Tibial nerve (tissue), 4 donors: ENCODE data around the gene ST8SIA6. TPM values are rescaled to one million over a fixed set of nuclear protein-coding genes. Genes with fewer than 3 reads are reported as not detected.

ENCODE experiments used
- DNase-seq, 2 donors: peaks; one replicate each; pipeline ENCODE4 v3.0.0-alpha.2; 2019; ENCODE audit warnings: low spot score in 2 of 2
- H3K27ac ChIP-seq, 4 donors: fragments of 200-600 bp; sonication (generic) in 3 of 4; one replicate each; pipeline ENCODE4 v1.5.1; 2017 to 2019; ENCODE audit warnings: mild to moderate bottlenecking in 1 of 4
- H3K27me3 ChIP-seq, 2 donors: fragments of 200-600 bp; sonication (generic) in 1 of 2; one replicate each; pipeline versions ENCODE4 v1.5.1 to v1.6.0; 2017 to 2019
- H3K36me3 ChIP-seq, 3 donors: fragments of 200-600 bp; sonication (generic); one replicate each; pipeline ENCODE4 v1.5.1; 2018 to 2019
- H3K4me1 ChIP-seq, 4 donors: fragments of 200-600 bp; sonication (generic) in 3 of 4; one replicate each; pipeline ENCODE4 v1.5.1; 2017 to 2019
- H3K4me3 ChIP-seq, 4 donors: fragments of 200-600 bp; sonication (generic) in 3 of 4; one replicate each; pipeline ENCODE4 v1.5.1; 2017 to 2019; ENCODE audit warnings: mild to moderate bottlenecking in 1 of 4, moderate library complexity in 1 of 4
- H3K9me3 ChIP-seq, 4 donors: fragments of 200-600 bp; sonication (generic) in 3 of 4; one replicate each; pipeline ENCODE4 v1.5.1; 2017 to 2019
- EP300 ChIP-seq, 2 donors: sonication (generic); formaldehyde crosslinking; IDR thresholded peaks; one replicate each; pipeline ENCODE4 v1.6.1; 2017; ENCODE audit warnings: antibody characterized with exemption in 2 of 2, mild to moderate bottlenecking in 1 of 2
- POLR2A ChIP-seq, 2 donors: fragments of 450-650 bp; IDR thresholded peaks; one replicate each; pipeline ENCODE4 v1.6.1; 2017; ENCODE audit warnings: antibody characterized with exemption in 2 of 2, mild to moderate bottlenecking in 2 of 2, moderate library complexity in 2 of 2
- WGBS, 2 donors: methylation state at CpG; one replicate each; pipeline ENCODE4 v1.1.5; 2018; 5-methylcytosine and 5-hydroxymethylcytosine counted together
- total RNA-seq, 4 donors: library from RNA; depleted of rRNA; stranded (reverse); fragments of >200 nt; gene quantifications; one replicate each; pipeline ENCODE4 v1.1.0, GENCODE V29; 2016
- TF ChIP-seq, protein P1 (sequence below), 5 experiments: fragments of 200-600 bp in 3 of 5; fragments of 450-650 bp in 2 of 5; sonication (generic) in 3 of 5; IDR thresholded peaks; one replicate each; pipeline ENCODE4 v1.5.1; 2016 to 2019; ENCODE audit warnings: antibody characterized with exemption in 5 of 5, mild to moderate bottlenecking in 3 of 5, moderate library complexity in 2 of 5

Gene ST8SIA6
- total RNA-seq, 4 donors from 2014 or later = 1.9 to 4.2 (median 3.5) TPM

DNA sequence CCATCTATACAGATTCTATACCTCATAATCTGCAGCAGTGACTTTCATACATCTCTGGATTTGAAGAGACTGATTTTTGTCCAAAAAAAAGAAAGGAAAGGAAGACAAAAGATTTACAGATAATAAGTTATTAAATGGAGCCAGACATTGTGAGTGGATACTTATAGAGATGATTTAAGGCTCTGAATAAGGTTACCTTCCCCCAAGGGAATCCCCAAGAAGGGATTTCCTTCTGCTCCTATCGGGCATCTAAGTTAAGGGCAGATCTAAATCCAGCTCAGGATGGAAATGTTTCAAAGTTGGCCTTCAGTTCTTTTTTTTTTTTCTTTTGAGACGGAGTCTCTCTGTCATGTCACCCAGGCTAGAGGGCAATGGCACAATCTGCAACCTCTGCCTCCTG is 97.6 kb downstream of the ST8SIA6 start:
- Histone ChIP-seq H3K27me3 (no peaks in the 10 kb centered on the region), H3K4me1 (no peaks in the 10 kb centered on the region), H3K36me3 (no peaks in the 10 kb centered on the region), H3K9me3 (no peaks in the 10 kb centered on the region), H3K27ac (no peak overlapping the region), H3K4me3 (no peak overlapping the region)
- no peak for DNase-seq
- 78 to 84% methylated on average over 2 of the region's 2 CpGs for WGBS, 2 donors
- no peak for TF ChIP-seq POLR2A (IDR thresholded peaks at IDR 0.05)
- no peak for TF ChIP-seq EP300 (IDR thresholded peaks at IDR 0.05)
- TF ChIP-seq, protein P1, sequence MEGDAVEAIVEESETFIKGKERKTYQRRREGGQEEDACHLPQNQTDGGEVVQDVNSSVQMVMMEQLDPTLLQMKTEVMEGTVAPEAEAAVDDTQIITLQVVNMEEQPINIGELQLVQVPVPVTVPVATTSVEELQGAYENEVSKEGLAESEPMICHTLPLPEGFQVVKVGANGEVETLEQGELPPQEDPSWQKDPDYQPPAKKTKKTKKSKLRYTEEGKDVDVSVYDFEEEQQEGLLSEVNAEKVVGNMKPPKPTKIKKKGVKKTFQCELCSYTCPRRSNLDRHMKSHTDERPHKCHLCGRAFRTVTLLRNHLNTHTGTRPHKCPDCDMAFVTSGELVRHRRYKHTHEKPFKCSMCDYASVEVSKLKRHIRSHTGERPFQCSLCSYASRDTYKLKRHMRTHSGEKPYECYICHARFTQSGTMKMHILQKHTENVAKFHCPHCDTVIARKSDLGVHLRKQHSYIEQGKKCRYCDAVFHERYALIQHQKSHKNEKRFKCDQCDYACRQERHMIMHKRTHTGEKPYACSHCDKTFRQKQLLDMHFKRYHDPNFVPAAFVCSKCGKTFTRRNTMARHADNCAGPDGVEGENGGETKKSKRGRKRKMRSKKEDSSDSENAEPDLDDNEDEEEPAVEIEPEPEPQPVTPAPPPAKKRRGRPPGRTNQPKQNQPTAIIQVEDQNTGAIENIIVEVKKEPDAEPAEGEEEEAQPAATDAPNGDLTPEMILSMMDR (IDR thresholded peaks at IDR 0.05) = no peak

DNA sequence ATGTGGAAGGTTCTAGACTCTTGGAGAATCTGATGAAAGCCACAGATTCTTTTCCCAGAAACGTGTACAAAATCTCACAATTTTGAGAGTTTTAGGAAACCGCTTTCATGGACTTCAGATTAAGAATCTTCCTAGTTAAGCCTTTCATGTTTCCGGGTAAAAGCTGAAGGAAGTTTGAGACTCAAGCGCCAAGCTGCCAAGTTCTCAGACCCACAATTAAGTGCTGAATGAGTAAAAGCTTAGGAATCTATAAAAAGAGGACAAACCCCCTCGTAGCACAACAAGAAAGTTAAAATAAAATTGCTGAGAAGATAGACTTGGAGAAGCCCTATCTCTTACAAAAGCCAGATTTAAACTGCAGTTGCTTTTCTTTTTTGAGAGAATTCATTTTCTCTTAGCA is 99.6 kb downstream of the ST8SIA6 start:
- Histone ChIP-seq H3K27ac (no peak overlapping the region), H3K4me1 (no peaks in the 10 kb centered on the region), H3K4me3 (no peak overlapping the region), H3K9me3 (no peaks in the 10 kb centered on the region), H3K36me3 (no peaks in the 10 kb centered on the region), H3K27me3 (no peaks in the 10 kb centered on the region)
- 50 to 64% methylated on average over 5 of the region's 5 CpGs for WGBS, 2 donors
- TF ChIP-seq EP300 (IDR thresholded peaks at IDR 0.05) (no peak), POLR2A (IDR thresholded peaks at IDR 0.05) (no peak)
- TF ChIP-seq, protein P1 (IDR thresholded peaks at IDR 0.05) = no peak
- DNase-seq = no peak

DNA sequence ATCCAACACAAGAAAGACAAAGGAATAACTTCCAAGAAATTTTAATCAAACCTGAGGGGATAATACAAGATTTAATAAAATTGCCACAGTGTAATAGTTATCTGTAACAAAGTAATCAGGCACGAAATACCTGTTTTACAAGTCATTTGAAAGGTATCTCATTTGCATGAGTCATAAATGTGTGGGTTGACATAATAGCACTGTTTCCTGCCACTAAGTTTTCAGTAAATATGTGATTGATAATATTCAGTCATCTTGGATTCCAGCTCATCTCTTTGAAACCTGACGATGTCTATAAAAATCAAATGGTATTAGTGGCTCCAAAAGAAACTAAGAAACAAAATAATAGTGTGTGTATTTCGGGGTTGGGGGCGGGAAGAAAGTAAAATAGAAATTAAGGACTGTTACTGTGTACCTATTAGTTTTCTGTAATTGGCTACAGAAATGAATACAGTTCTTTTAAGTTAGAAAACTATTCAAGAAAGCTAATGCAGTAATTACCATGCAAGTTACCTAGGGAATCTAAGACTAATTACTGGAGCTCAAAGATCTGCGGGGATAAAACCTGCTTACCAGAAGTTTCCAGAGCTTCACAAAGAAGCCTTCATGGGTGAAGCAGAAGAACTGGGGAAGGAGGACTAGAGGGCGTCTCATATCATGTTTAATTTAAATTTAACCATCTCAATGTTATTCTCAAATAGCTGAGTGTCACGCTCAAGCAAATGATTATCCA is 100.7 kb downstream of the ST8SIA6 start:
- 81 to 85% methylated on average over 7 of the region's 7 CpGs for WGBS, 2 donors
- TF ChIP-seq, protein P1 (IDR thresholded peaks at IDR 0.05) = no peak
- TF ChIP-seq POLR2A (IDR thresholded peaks at IDR 0.05) (no peak), EP300 (IDR thresholded peaks at IDR 0.05) (no peak)
- H3K9me3 ChIP-seq = no peaks in the 10 kb centered on the region

DNA sequence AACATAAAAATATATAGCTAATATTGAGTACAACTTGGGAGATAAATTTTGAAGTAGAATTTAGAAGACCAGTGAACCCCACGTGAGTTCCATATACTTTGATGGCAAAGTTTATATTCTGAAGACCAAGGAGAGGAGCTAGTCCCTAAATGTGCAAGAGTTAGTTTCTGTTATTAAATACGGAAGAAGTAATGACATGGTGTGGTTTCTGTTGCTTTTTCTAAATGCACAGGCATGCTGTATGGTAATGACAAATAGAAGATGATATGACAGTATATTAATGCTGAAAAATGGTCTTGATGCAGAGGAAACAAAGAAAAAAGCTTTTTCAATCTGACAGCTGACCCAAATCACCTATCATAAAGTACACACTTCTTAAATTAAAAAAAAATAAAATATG is 101.8 kb downstream of the ST8SIA6 start:
- Histone ChIP-seq H3K27ac (no peak overlapping the region), H3K27me3 (no peaks in the 10 kb centered on the region), H3K9me3 (no peaks in the 10 kb centered on the region), H3K4me1 (peaks cover 0 to 12% (median 0%) of the 10 kb centered on the region in 4 donors), H3K36me3 (no peaks in the 10 kb centered on the region), H3K4me3 (no peak overlapping the region)
- TF ChIP-seq POLR2A (IDR thresholded peaks at IDR 0.05) (no peak), EP300 (IDR thresholded peaks at IDR 0.05) (no peak)
- TF ChIP-seq, protein P1 (IDR thresholded peaks at IDR 0.05) = no peak
- DNase-seq = no peak
- 86 to 91% methylated on average over 2 of the region's 2 CpGs for WGBS, 2 donors

More for the DNA sequence above, 100.7 kb downstream of the ST8SIA6 start:
- Histone ChIP-seq H3K4me1 (peaks cover 0 to 6% (median 0%) of the 10 kb centered on the region in 4 donors), H3K36me3 (no peaks in the 10 kb centered on the region), H3K27ac (no peak overlapping the region), H3K27me3 (no peaks in the 10 kb centered on the region), H3K4me3 (no peak overlapping the region)
- no peak for DNase-seq

DNA sequence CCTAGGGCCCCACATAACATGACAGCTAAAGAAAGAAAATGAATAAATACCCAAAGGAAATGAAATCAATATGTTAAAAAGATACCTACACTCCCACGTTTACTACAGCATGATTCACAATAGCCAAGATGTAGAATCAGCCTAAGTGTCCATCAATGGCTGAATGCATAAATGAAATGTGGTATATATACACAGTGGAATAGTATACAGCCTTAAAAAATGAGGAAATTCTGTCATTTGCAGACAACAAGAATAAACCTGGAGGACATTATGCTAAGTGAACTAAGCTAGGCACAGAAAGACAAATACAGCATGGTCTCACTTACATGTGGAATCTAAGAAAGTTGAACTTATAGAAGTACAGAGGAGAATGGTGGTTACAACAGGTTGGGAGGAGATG is 102.9 kb downstream of the ST8SIA6 start:
- Histone ChIP-seq H3K4me3 (no peak overlapping the region), H3K27ac (no peak overlapping the region), H3K36me3 (no peaks in the 10 kb centered on the region), H3K9me3 (no peaks in the 10 kb centered on the region), H3K27me3 (no peaks in the 10 kb centered on the region), H3K4me1 (peaks cover 0 to 12% (median 0%) of the 10 kb centered on the region in 4 donors)
- TF ChIP-seq POLR2A (IDR thresholded peaks at IDR 0.05) (no peak), EP300 (IDR thresholded peaks at IDR 0.05) (no peak)
- TF ChIP-seq, protein P1 (IDR thresholded peaks at IDR 0.05) = no peak
- 78 to 85% methylated on average over 1 of the region's 1 CpG for whole genome bisulfite sequencing, 2 donors
- no peak for DNase-seq
